Dedifferentiated amniotic fluid mesenchymal stem cell (primary cell): ENCODE measurements around the gene PRR7.

Source experiments
- DNase-seq: peaks from one replicate; pipeline ENCODE4 v3.0.0-alpha.2; 2016; ENCODE audit errors: extremely low spot score

The PRR7 gene

GRCh38 chr5:177497292-177498012 lies 50.8 kb downstream of the PRR7 start, which contains the start of gene PDLIM7:
PDLIM7 (minus strand) TSS chr5:177497604; CDS start chr5:177496512, 1,092 bp downstream.
- DNase-seq = peak; percentile 94

GRCh38 chr5:177498013-177498787 lies 51.6 kb downstream of the PRR7 start:
- DNase-seq = no peak

GRCh38 chr5:177499842-177500241 lies 53.2 kb downstream of the PRR7 start:
- DNase-seq = no peak

- DNase-seq = peak; percentile 88
These were observed 54.3 kb downstream of the PRR7 start for GRCh38 chr5:177500685-177501522.

- no peak for DNase-seq
These were observed 55.5 kb downstream of the PRR7 start for GRCh38 chr5:177501874-177502678.

GRCh38 chr5:177502886-177503285 lies 56.3 kb downstream of the PRR7 start:
- DNase-seq = no peak

- no peak for DNase-seq
These were observed 56.9 kb downstream of the PRR7 start for GRCh38 chr5:177503351-177504085.

- no peak for DNase-seq
These were observed 57.8 kb downstream of the PRR7 start for GRCh38 chr5:177504086-177505056.

GRCh38 chr5:177505075-177505474 lies 58.5 kb downstream of the PRR7 start:
- no peak for DNase-seq
